Endothelial cell (in vitro differentiated cells): ENCODE data around the gene DUSP9. TPM values are rescaled to one million over a fixed set of nuclear protein-coding genes. Genes with fewer than 3 reads are reported as not detected.

ENCODE experiments used
- DNase-seq: peaks from one replicate; pipeline ENCODE4 v3.0.0; 2021; ENCODE audit warnings: low spot score
- H3K27ac Mint-ChIP-seq: one replicate; pipeline ENCODE4 v1.8.0; 2021; ENCODE audit warnings: mixed read lengths, inconsistent platforms; ENCODE audit not compliant: unreplicated experiment
- H3K27me3 Mint-ChIP-seq: one replicate; pipeline ENCODE4 v1.8.0; 2021; ENCODE audit warnings: mild to moderate bottlenecking, moderate library complexity, mixed read lengths, inconsistent platforms; ENCODE audit not compliant: unreplicated experiment
- H3K36me3 Mint-ChIP-seq: one replicate; pipeline ENCODE4 v1.8.0; 2021; ENCODE audit warnings: mild to moderate bottlenecking, low read depth, mixed read lengths, inconsistent platforms; ENCODE audit not compliant: unreplicated experiment
- H3K4me1 Mint-ChIP-seq: one replicate; pipeline ENCODE4 v1.8.0; 2021; ENCODE audit warnings: mild to moderate bottlenecking, mixed read lengths, inconsistent platforms; ENCODE audit not compliant: unreplicated experiment
- H3K4me3 Mint-ChIP-seq: one replicate; pipeline ENCODE4 v1.8.0; 2021; ENCODE audit warnings: mild to moderate bottlenecking, mixed read lengths, inconsistent platforms; ENCODE audit not compliant: unreplicated experiment
- H3K9me3 Mint-ChIP-seq: one replicate; pipeline ENCODE4 v1.8.0; 2021; ENCODE audit warnings: mixed read lengths, inconsistent platforms; ENCODE audit not compliant: unreplicated experiment
- CTCF ChIP-seq: fragments of 200-600 bp; sonication (generic); IDR thresholded peaks from one replicate; pipeline ENCODE4 v1.5.0; 2021; ENCODE audit warnings: antibody characterized with exemption; ENCODE audit not compliant: unreplicated experiment
- total RNA-seq: library from RNA; stranded (reverse); fragmentation: NEBNext Ultra II Directional; extraction: Animal tissue kit (Norgen Biotek cat#: 25700); gene quantifications from one replicate; pipeline ENCODE4 v1.2.1, GENCODE V29; 2021; ENCODE audit not compliant: unreplicated experiment

Gene DUSP9
- total RNA-seq, 1 donor from 2014 or later, result not detected

- H3K9me3 Mint-ChIP-seq, result no peaks in the 10 kb centered on the region
- DNase-seq, result no peak
- H3K4me3 Mint-ChIP-seq, result no peak overlapping the region
- no peak overlapping the region for H3K27ac Mint-ChIP-seq
- no peak for TF ChIP-seq CTCF
- H3K27me3 Mint-ChIP-seq, result peaks cover 9% of the 10 kb centered on the region
- H3K36me3 Mint-ChIP-seq, result no peaks in the 10 kb centered on the region
- no peaks in the 10 kb centered on the region for H3K4me1 Mint-ChIP-seq
These were observed 3.1 kb downstream of the DUSP9 start for GRCh38 chrX:153649915-153650782.

GRCh38 chrX:153650959-153651358, 4.0 kb downstream of the DUSP9 start:
- no peaks in the 10 kb centered on the region for H3K4me1 Mint-ChIP-seq
- H3K4me3 Mint-ChIP-seq, result no peak overlapping the region
- no peak for DNase-seq
- no peaks in the 10 kb centered on the region for H3K9me3 Mint-ChIP-seq
- no peak for TF ChIP-seq CTCF
- peaks cover 6% of the 10 kb centered on the region for H3K27me3 Mint-ChIP-seq
- H3K36me3 Mint-ChIP-seq, result no peaks in the 10 kb centered on the region
- H3K27ac Mint-ChIP-seq, result no peak overlapping the region

GRCh38 chrX:153651540-153652079, 4.6 kb downstream of the DUSP9 start:
- peak; percentile 31 for TF ChIP-seq CTCF
- H3K36me3 Mint-ChIP-seq, result no peaks in the 10 kb centered on the region
- no peak for DNase-seq
- H3K4me1 Mint-ChIP-seq, result no peaks in the 10 kb centered on the region
- peaks cover 2% of the 10 kb centered on the region for H3K27me3 Mint-ChIP-seq
- no peaks in the 10 kb centered on the region for H3K9me3 Mint-ChIP-seq
- H3K4me3 Mint-ChIP-seq, result no peak overlapping the region
- H3K27ac Mint-ChIP-seq, result no peak overlapping the region

- H3K27me3 Mint-ChIP-seq, result peaks cover 1% of the 10 kb centered on the region
- no peak overlapping the region for H3K27ac Mint-ChIP-seq
- no peaks in the 10 kb centered on the region for H3K9me3 Mint-ChIP-seq
- H3K4me1 Mint-ChIP-seq, result no peaks in the 10 kb centered on the region
- no peak for TF ChIP-seq CTCF
- no peak overlapping the region for H3K4me3 Mint-ChIP-seq
- H3K36me3 Mint-ChIP-seq, result no peaks in the 10 kb centered on the region
- no peak for DNase-seq
These were observed 6.6 kb downstream of the DUSP9 start for GRCh38 chrX:153653556-153653955.

GRCh38 chrX:153657161-153657560, 10.2 kb downstream of the DUSP9 start:
- no peak overlapping the region for H3K27ac Mint-ChIP-seq
- no peak for DNase-seq
- peaks cover 1% of the 10 kb centered on the region for H3K27me3 Mint-ChIP-seq
- H3K4me1 Mint-ChIP-seq, result peaks cover 4% of the 10 kb centered on the region
- no peaks in the 10 kb centered on the region for H3K9me3 Mint-ChIP-seq
- no peaks in the 10 kb centered on the region for H3K36me3 Mint-ChIP-seq
- TF ChIP-seq CTCF, result no peak
- H3K4me3 Mint-ChIP-seq, result no peak overlapping the region
